WI38 (cell line): ENCODE results near the gene CTRB1.
"Not testable (repeated sequence)": the region's sequence is repeated elsewhere in the genome, so short reads cannot be mapped to it uniquely, and the experiment has no call there.

Source experiments
- H3K4me3 ChIP-seq: 2 replicates; pipeline ENCODE4 v1.5.1; 2011; ENCODE audit warnings: low read depth, mild to moderate bottlenecking, control low read depth, low read length
- TF ChIP-seq, protein P1 (sequence below): IDR thresholded peaks from 2 replicates; pipeline ENCODE4 v1.5.1; 2012; ENCODE audit warnings: low read depth, mild to moderate bottlenecking, control low read depth, low read length

CTRB1 gene

DNA sequence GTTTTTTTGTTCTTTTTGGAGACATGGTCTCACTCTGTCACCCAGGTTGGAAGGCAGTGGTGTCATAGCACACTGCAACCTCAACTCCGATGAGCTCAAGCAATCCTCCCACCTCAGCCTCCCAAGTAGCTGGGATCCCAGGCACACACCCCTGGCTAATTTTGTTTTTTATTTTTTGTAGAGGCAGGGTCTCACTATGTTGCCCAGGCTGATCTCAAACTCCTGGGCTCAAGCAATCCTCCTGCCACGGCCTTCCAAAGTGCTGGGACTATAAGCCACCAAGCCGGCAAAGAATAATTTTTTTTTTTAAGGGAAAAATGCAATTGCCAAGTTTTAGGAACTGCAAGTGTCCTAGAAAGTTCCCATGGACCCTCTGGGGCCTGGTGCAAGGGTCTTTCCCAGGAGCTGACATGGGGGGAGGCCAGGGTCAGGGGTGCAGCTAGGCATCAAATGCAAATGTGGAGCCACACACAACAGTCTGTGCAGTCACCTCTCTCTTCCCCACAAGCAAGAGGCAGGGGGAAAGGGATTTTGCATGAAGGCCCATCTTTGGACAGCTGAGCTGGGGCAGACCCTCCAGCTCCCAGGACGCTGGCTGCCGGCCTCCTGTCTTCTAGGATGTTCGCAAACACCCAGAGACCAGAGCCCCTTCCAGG is 52.8 kb downstream of the CTRB1 start:
- no peak overlapping the region for H3K4me3 ChIP-seq
- TF ChIP-seq, protein P1, sequence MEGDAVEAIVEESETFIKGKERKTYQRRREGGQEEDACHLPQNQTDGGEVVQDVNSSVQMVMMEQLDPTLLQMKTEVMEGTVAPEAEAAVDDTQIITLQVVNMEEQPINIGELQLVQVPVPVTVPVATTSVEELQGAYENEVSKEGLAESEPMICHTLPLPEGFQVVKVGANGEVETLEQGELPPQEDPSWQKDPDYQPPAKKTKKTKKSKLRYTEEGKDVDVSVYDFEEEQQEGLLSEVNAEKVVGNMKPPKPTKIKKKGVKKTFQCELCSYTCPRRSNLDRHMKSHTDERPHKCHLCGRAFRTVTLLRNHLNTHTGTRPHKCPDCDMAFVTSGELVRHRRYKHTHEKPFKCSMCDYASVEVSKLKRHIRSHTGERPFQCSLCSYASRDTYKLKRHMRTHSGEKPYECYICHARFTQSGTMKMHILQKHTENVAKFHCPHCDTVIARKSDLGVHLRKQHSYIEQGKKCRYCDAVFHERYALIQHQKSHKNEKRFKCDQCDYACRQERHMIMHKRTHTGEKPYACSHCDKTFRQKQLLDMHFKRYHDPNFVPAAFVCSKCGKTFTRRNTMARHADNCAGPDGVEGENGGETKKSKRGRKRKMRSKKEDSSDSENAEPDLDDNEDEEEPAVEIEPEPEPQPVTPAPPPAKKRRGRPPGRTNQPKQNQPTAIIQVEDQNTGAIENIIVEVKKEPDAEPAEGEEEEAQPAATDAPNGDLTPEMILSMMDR, result no peak

- TF ChIP-seq, protein P1, result no peak
- H3K4me3 ChIP-seq, result no peak overlapping the region
These were observed 53.3 kb downstream of the CTRB1 start for GRCh38 chr16:75272097-75272551.

DNA sequence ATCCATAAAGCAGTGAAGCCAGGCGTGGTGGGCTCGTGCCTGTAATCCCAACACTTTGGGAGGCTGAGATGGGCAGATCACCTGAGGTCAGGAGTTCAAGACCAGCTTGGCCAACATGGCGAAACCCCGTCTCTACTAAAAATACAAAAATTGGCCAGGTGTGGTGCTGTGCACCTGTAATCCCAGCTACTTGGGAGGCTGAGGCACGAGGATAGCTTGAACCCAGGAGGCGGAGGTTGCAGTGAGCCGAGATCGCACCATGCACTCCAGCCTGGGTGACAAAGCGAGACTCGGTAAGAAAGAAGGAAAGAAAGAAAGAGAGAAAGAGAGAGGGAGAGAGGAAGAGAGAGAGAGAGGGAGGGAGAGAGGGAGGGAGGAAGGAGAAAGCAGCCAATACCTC is 53.8 kb downstream of the CTRB1 start:
- not testable (repeated sequence) for H3K4me3 ChIP-seq

- H3K4me3 ChIP-seq, result no peak overlapping the region
- TF ChIP-seq, protein P1, result no peak
These were observed 54.5 kb downstream of the CTRB1 start for GRCh38 chr16:75273054-75273925.
